Liver (tissue), 9 donors: Measurements from ENCODE around the gene STEAP3. TPM values are rescaled to one million over a fixed set of nuclear protein-coding genes. Genes with fewer than 3 reads are reported as not detected.

Experiments used
- DNase-seq: peaks from one replicate; pipeline ENCODE4 v3.0.0-alpha.2; 2017; ENCODE audit warnings: low spot score
- H3K27ac ChIP-seq, 2 donors: one replicate each; pipeline ENCODE4 v1.7.0; 2013; ENCODE audit warnings: inconsistent platforms in 2 of 2, low read length in 2 of 2, control low read depth in 1 of 2, low read depth in 1 of 2, mild to moderate bottlenecking in 1 of 2
- H3K27me3 ChIP-seq, 4 donors: one replicate each; pipeline versions ENCODE4 v1.6.1 to v1.7.0; 2013; ENCODE audit warnings: low read length in 3 of 4, inconsistent platforms in 1 of 4, mild to moderate bottlenecking in 1 of 4, moderate library complexity in 1 of 4; ENCODE audit not compliant: control insufficient read depth in 4 of 4, insufficient read depth in 4 of 4
- H3K36me3 ChIP-seq, 4 donors: one replicate each; pipeline versions ENCODE4 v1.6.1 to v1.7.0; 2013; ENCODE audit warnings: low read length in 3 of 4, mild to moderate bottlenecking in 3 of 4, low read depth in 1 of 4, moderate library complexity in 1 of 4; ENCODE audit not compliant: control insufficient read depth in 4 of 4, insufficient read depth in 3 of 4
- H3K4me1 ChIP-seq, 4 donors: one replicate each; pipeline versions ENCODE4 v1.6.1 to v1.7.0; 2013; ENCODE audit warnings: low read length in 3 of 4, mild to moderate bottlenecking in 3 of 4, moderate library complexity in 1 of 4; ENCODE audit not compliant: control insufficient read depth in 4 of 4, insufficient read depth in 4 of 4
- H3K4me3 ChIP-seq, 3 donors: one replicate each; pipeline versions ENCODE4 v1.6.1 to v1.7.0; 2013; ENCODE audit warnings: low read length in 3 of 3, control low read depth in 1 of 3, low read depth in 1 of 3, mild to moderate bottlenecking in 1 of 3
- H3K9ac ChIP-seq, 2 donors: one replicate each; pipeline ENCODE4 v1.7.0; 2013; ENCODE audit warnings: low read length in 2 of 2, mild to moderate bottlenecking in 2 of 2, moderate library complexity in 2 of 2, control low read depth in 1 of 2, low read depth in 1 of 2
- H3K9me3 ChIP-seq, 4 donors: one replicate each; pipeline versions ENCODE4 v1.6.1 to v1.7.0; 2013; ENCODE audit warnings: low read length in 3 of 4; ENCODE audit not compliant: control insufficient read depth in 4 of 4
- ATF3 ChIP-seq: IDR thresholded peaks from 2 replicates; pipeline ENCODE4 v1.6.1; 2016; ENCODE audit warnings: antibody characterized with exemption
- CTCF ChIP-seq: fragments of 150-350 bp; IDR thresholded peaks from 2 replicates; pipeline ENCODE4 v1.5.1; 2017; ENCODE audit warnings: improper control_type of control experiment, low read depth, low read length; ENCODE audit not compliant: missing input control
- EGR1 ChIP-seq, 2 donors: IDR thresholded peaks; 2 replicates each; pipeline ENCODE4 v1.6.1; 2016 to 2018; ENCODE audit warnings: antibody characterized with exemption in 2 of 2, low read depth in 2 of 2
- FOXA1 ChIP-seq: IDR thresholded peaks from 2 replicates; pipeline ENCODE4 v1.6.1; 2016; ENCODE audit warnings: antibody characterized with exemption
- GABPA ChIP-seq, 2 donors: IDR thresholded peaks in 1 of 2; conservative IDR thresholded peaks in 1 of 2; 2 replicates each; pipeline ENCODE4 v1.6.1; 2016; ENCODE audit warnings: antibody characterized with exemption in 2 of 2, mild to moderate bottlenecking in 1 of 2, moderate library complexity in 1 of 2
- HNF4A ChIP-seq, 2 donors: conservative IDR thresholded peaks; 2 replicates each; pipeline ENCODE4 v1.6.1; 2016; ENCODE audit warnings: antibody characterized with exemption in 2 of 2, mild to moderate bottlenecking in 2 of 2
- HNF4G ChIP-seq: IDR thresholded peaks from 2 replicates; pipeline ENCODE4 v1.6.1; 2016; ENCODE audit warnings: antibody characterized with exemption
- JUND ChIP-seq, 2 donors: IDR thresholded peaks; 2 replicates each; pipeline ENCODE4 v1.6.1; 2016; ENCODE audit warnings: antibody characterized with exemption in 2 of 2
- MAX ChIP-seq: IDR thresholded peaks from 2 replicates; pipeline ENCODE4 v1.6.1; 2016; ENCODE audit warnings: antibody characterized with exemption
- RAD21 ChIP-seq, 2 donors: IDR thresholded peaks; 2 replicates each; pipeline ENCODE4 v1.6.1; 2016; ENCODE audit warnings: antibody characterized with exemption in 2 of 2, mild to moderate bottlenecking in 2 of 2
- REST ChIP-seq: IDR thresholded peaks from 2 replicates; pipeline ENCODE4 v1.6.1; 2016; ENCODE audit warnings: antibody characterized with exemption, mild to moderate bottlenecking
- RXRA ChIP-seq, 2 donors: IDR thresholded peaks; 2 replicates each; pipeline ENCODE4 v1.6.1; 2017 to 2018; ENCODE audit warnings: antibody characterized with exemption in 2 of 2, mild to moderate bottlenecking in 1 of 2
- SP1 ChIP-seq: IDR thresholded peaks from 2 replicates; pipeline ENCODE4 v1.6.1; 2018; ENCODE audit warnings: antibody characterized with exemption, mild to moderate bottlenecking
- TAF1 ChIP-seq: conservative IDR thresholded peaks from 2 replicates; pipeline ENCODE4 v1.6.1; 2016; ENCODE audit warnings: antibody characterized with exemption, mild to moderate bottlenecking
- YY1 ChIP-seq: IDR thresholded peaks from 2 replicates; pipeline ENCODE4 v1.6.1; 2016; ENCODE audit warnings: antibody characterized with exemption, mild to moderate bottlenecking
- ZBTB33 ChIP-seq: IDR thresholded peaks from 2 replicates; pipeline ENCODE4 v1.6.1; 2016; ENCODE audit warnings: antibody characterized with exemption
- WGBS: extraction: QIAGEN DNeasy Blood & Tissue Kit; methylation state at CpG from one replicate; pipeline ENCODE4 v1.1.7; 2013; 5-methylcytosine and 5-hydroxymethylcytosine counted together
- polyA plus RNA-seq, 2 donors: library from polyadenylated mRNA; stranded (reverse) in 1 of 2; unstranded in 1 of 2; fragments of 200-250 nt in 1 of 2; fragments of >200 nt in 1 of 2; fragmentation: Nextera tagmentation in 1 of 2; extraction: Ambion mirVana in 1 of 2; gene quantifications; one replicate each; pipeline versions ENCODE4 v1.2.1 to v1.2.3, GENCODE V29; 2013 to 2015
- total RNA-seq, 2 donors: library from RNA; depleted of rRNA; stranded (reverse); fragments of >200 nt; gene quantifications; one replicate each; pipeline ENCODE4 v1.2.3, GENCODE V29; 2014
- donor health status: healthy.
- donor health status: healthy.
- donor health status: healthy.
- donor health status: healthy.
- donor health status: healthy.

STEAP3 gene
- total and polyA plus RNA-seq, 4 donors, result 44.4 to 158 (median 113) TPM

GRCh38 chr2:119236796-119237195 is 13.2 kb downstream of the STEAP3 start (continued):
- TF ChIP-seq MAX (no peak), FOXA1 (no peak), ATF3 (no peak), SP1 (no peak)

GRCh38 chr2:119240311-119241204 is 16.9 kb downstream of the STEAP3 start:
- Histone ChIP-seq H3K27me3 (no peaks in the 10 kb centered on the region), H3K9ac (no peak overlapping the region), H3K4me1 (peaks cover 5 to 36% (median 22%) of the 10 kb centered on the region in 4 donors), H3K27ac (peak overlapping the region; percentile 46 to 59), H3K36me3 (peaks cover 4 to 8% (median 6%) of the 10 kb centered on the region in 4 donors), H3K9me3 (no peaks in the 10 kb centered on the region), H3K4me3 (no peak overlapping the region)
- TF ChIP-seq TAF1, result no peak
- peak; percentile 48 for TF ChIP-seq SP1
- peak; percentile 36 to 44 for TF ChIP-seq HNF4A (conservative IDR thresholded peaks at IDR 0.05)
- peak; percentile 47 to 63 for TF ChIP-seq RXRA (IDR thresholded peaks at IDR 0.05)
- peak; percentile 72 for TF ChIP-seq YY1
- TF ChIP-seq RAD21 (IDR thresholded peaks at IDR 0.05), result peak in 1 of 2 donors; percentile 47
- no peak for DNase-seq
- WGBS, result 56% methylated on average over 15 of the region's 15 CpGs

GRCh38 chr2:119241205-119241532 is 17.5 kb downstream of the STEAP3 start:
- no peak for TF ChIP-seq ZBTB33
- no peak for TF ChIP-seq TAF1
- no peak for TF ChIP-seq EGR1 (IDR thresholded peaks at IDR 0.05; ENCODE audit: low read depth in 2 of 2)
- TF ChIP-seq MAX, result no peak
- no peak for TF ChIP-seq HNF4A (conservative IDR thresholded peaks at IDR 0.05)
- TF ChIP-seq HNF4G, result no peak
- no peak for TF ChIP-seq RAD21 (IDR thresholded peaks at IDR 0.05)
- TF ChIP-seq YY1, result no peak
- TF ChIP-seq GABPA (IDR thresholded peaks at IDR 0.05 in 1 of 2, conservative IDR thresholded peaks at IDR 0.05 in 1 of 2), result no peak
- TF ChIP-seq REST, result no peak
- TF ChIP-seq ATF3, result no peak
- TF ChIP-seq JUND (IDR thresholded peaks at IDR 0.05), result no peak
- no peak for TF ChIP-seq CTCF
- no peak for TF ChIP-seq RXRA (IDR thresholded peaks at IDR 0.05)

More at GRCh38 chr2:119241205-119241532, 17.5 kb downstream of the STEAP3 start:
- Histone ChIP-seq H3K27me3 (no peaks in the 10 kb centered on the region), H3K27ac (no peak overlapping the region), H3K9ac (no peak overlapping the region), H3K4me1 (peaks cover 5 to 32% (median 21%) of the 10 kb centered on the region in 4 donors), H3K9me3 (no peaks in the 10 kb centered on the region), H3K36me3 (peaks cover 5 to 14% (median 12%) of the 10 kb centered on the region in 4 donors), H3K4me3 (no peak overlapping the region)
- 83% methylated on average over 5 of the region's 5 CpGs for WGBS
- no peak for DNase-seq
